ENCODE data around the gene DDOST. TPM values are rescaled to one million over a fixed set of nuclear protein-coding genes. Genes with fewer than 3 reads are reported as not detected.

Gene DDOST
- polyA plus RNA-seq, 1 donor (not counting 4 experiments of a cell fraction or from before 2014, with no cell fraction given): 263 TPM

DNA sequence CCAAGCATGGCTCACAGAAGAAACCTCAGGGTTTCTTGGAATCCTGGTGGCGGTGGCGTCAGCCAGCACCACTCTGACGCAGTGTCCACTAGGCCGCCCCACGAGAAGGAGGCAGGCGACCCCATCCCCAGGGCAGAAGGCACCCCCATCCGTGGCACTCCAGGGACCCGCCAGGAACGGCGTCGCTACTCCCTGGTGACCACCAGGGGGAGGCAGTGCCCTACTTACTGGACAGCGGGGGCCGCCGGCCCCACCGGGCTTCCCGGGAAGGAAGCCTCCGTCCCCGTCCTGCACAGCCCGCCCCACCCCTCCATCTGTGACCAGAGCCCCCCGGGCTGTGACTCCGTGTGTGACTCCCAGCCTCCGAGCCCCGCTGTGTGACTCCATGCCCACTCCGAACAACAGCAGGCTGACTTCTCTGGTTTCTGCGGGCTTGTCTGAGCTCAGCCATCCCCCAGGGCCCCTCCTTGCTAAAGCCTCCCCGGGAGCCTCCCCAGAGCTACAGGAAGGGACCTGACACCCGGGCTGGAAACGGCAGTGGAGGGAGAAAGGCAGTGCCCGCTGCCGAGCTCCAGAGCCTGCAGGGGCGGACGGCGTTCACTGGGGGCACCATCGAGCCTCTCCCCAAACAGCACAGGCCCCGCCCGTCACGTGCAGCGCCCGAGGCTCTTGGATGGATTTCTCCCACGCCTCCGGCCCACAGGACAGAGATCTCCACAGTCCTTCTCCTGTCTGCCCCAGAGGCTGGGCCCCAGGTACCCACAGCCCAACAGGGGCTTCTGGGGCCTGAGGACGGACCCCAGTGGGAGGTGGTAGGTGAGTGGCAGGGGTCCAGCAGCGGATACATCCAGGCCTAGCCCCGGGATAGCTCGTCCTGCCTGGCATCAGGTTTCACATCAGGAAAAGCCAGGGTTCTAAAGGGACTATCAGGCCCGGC is 35.5 kb upstream of the DDOST start:
- FAIRE-seq: peak; percentile 69
- H3K36me3 ChIP-seq (ENCODE audit: control insufficient read depth in 2 of 2, extremely low read depth in 1 of 2, insufficient read depth in 2 of 2, low read length in 2 of 2): peaks cover 0 to 10% of the 10 kb centered on the region in 2 experiments
- no peaks in the 10 kb centered on the region for H3K79me2 ChIP-seq (ENCODE audit: control insufficient read depth, insufficient read depth, low read length)
- no peaks in the 10 kb centered on the region for H4K20me1 ChIP-seq (ENCODE audit: control insufficient read depth, extremely low read depth, insufficient read depth, low read length)
- H3K4me1 ChIP-seq (ENCODE audit: control insufficient read depth, extremely low read depth, insufficient read depth, low read length): peaks cover 24% of the 10 kb centered on the region
- peak overlapping the region; percentile 73 for H3K9ac ChIP-seq (ENCODE audit: control insufficient read depth, extremely low read depth, insufficient read depth, low read length)
- TF ChIP-seq, protein P1, sequence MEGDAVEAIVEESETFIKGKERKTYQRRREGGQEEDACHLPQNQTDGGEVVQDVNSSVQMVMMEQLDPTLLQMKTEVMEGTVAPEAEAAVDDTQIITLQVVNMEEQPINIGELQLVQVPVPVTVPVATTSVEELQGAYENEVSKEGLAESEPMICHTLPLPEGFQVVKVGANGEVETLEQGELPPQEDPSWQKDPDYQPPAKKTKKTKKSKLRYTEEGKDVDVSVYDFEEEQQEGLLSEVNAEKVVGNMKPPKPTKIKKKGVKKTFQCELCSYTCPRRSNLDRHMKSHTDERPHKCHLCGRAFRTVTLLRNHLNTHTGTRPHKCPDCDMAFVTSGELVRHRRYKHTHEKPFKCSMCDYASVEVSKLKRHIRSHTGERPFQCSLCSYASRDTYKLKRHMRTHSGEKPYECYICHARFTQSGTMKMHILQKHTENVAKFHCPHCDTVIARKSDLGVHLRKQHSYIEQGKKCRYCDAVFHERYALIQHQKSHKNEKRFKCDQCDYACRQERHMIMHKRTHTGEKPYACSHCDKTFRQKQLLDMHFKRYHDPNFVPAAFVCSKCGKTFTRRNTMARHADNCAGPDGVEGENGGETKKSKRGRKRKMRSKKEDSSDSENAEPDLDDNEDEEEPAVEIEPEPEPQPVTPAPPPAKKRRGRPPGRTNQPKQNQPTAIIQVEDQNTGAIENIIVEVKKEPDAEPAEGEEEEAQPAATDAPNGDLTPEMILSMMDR (optimal IDR thresholded peaks at IDR 0.05 in 1 of 3, IDR thresholded peaks at IDR 0.05 in 1 of 3, conservative IDR thresholded peaks at IDR 0.05 in 1 of 3; ENCODE audit: extremely low read depth in 1 of 3, insufficient read depth in 2 of 3, low read length in 3 of 3): peak; percentile 60 to 94 (median 94)
- no peak for TF ChIP-seq EZH2 (IDR thresholded peaks at IDR 0.05; ENCODE audit: low read length)
- H3K9me3 ChIP-seq (ENCODE audit: control insufficient read depth, low read depth, low read length): no peaks in the 10 kb centered on the region
- H3K27me3 ChIP-seq (ENCODE audit: control insufficient read depth, extremely low read depth, insufficient read depth, low read length): no peaks in the 10 kb centered on the region
- H3K4me3 ChIP-seq (ENCODE audit: control insufficient read depth in 2 of 3, extremely low read depth in 1 of 3, insufficient read depth in 2 of 3, low read depth in 1 of 3, low read length in 3 of 3): peak overlapping the region; percentile 32 to 75 (median 74)
- peak overlapping the region; percentile 74 for H3K27ac ChIP-seq (ENCODE audit: control insufficient read depth, insufficient read depth, low read length)
- peak overlapping the region; percentile 67 for H3K4me2 ChIP-seq (ENCODE audit: control insufficient read depth, extremely low read depth, insufficient read depth, low read depth, low read length)
- DNase-seq (ENCODE audit: low read depth, low spot score): peak; percentile 58
- H3K9me1 ChIP-seq (ENCODE audit: control insufficient read depth, extremely low read depth, insufficient read depth, low read length): no peaks in the 10 kb centered on the region
- dilution Hi-C loops (cut with MboI; ENCODE audit: extremely low pct_ligation_motif_present, low sequenced_read_pairs): no loop called here
- H2AFZ ChIP-seq (ENCODE audit: control insufficient read depth, low read length): peak overlapping the region; percentile 82

DNA sequence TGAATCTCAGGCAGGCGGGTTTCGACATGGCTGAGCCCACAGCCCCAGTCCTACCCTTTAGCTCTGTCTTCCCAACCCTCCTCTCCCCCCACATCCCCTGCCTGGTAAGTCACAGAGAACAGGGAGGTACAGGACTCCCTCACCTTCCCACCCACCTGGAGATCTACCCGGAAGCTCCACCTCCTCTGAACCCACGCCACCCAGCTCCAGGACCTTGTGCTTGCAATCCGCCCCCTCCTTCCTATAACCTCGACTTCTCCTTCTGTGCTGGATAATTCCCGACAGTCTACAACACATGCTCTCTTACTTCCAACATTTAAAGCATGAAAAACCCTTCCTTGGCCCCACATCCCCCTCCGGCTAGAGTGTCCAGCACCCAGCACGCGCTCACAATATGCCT is 34.3 kb upstream of the DDOST start:
- Histone ChIP-seq H3K4me3 (ENCODE audit: control insufficient read depth in 2 of 3, extremely low read depth in 1 of 3, insufficient read depth in 2 of 3, low read depth in 1 of 3, low read length in 3 of 3) (no peak overlapping the region), H3K79me2 (ENCODE audit: control insufficient read depth, insufficient read depth, low read length) (no peaks in the 10 kb centered on the region), H3K9ac (ENCODE audit: control insufficient read depth, extremely low read depth, insufficient read depth, low read length) (no peak overlapping the region), H3K9me1 (ENCODE audit: control insufficient read depth, extremely low read depth, insufficient read depth, low read length) (no peaks in the 10 kb centered on the region), H3K9me3 (ENCODE audit: control insufficient read depth, low read depth, low read length) (no peaks in the 10 kb centered on the region), H3K4me2 (ENCODE audit: control insufficient read depth, extremely low read depth, insufficient read depth, low read depth, low read length) (no peak overlapping the region), H3K27ac (ENCODE audit: control insufficient read depth, insufficient read depth, low read length) (no peak overlapping the region), H2AFZ (ENCODE audit: control insufficient read depth, low read length) (no peak overlapping the region), H3K27me3 (ENCODE audit: control insufficient read depth, extremely low read depth, insufficient read depth, low read length) (no peaks in the 10 kb centered on the region), H3K4me1 (ENCODE audit: control insufficient read depth, extremely low read depth, insufficient read depth, low read length) (peaks cover 23% of the 10 kb centered on the region), H3K36me3 (ENCODE audit: control insufficient read depth in 2 of 2, extremely low read depth in 1 of 2, insufficient read depth in 2 of 2, low read length in 2 of 2) (peaks cover 0 to 10% of the 10 kb centered on the region in 2 experiments), H4K20me1 (ENCODE audit: control insufficient read depth, extremely low read depth, insufficient read depth, low read length) (no peaks in the 10 kb centered on the region)
- TF ChIP-seq, protein P1 (optimal IDR thresholded peaks at IDR 0.05 in 1 of 3, IDR thresholded peaks at IDR 0.05 in 1 of 3, conservative IDR thresholded peaks at IDR 0.05 in 1 of 3; ENCODE audit: extremely low read depth in 1 of 3, insufficient read depth in 2 of 3, low read length in 3 of 3): no peak
- TF ChIP-seq EZH2 (IDR thresholded peaks at IDR 0.05; ENCODE audit: low read length): no peak
- FAIRE-seq (no peak), DNase-seq (ENCODE audit: low read depth, low spot score) (no peak)
- dilution Hi-C loops (cut with MboI; ENCODE audit: extremely low pct_ligation_motif_present, low sequenced_read_pairs): no loop called here

Measured in keratinocyte (primary cell).